ENCODE results near the gene OR52D1.

- TF ChIP-seq GATA2 (IDR thresholded peaks at IDR 0.05; ENCODE audit: low read depth, low read length) (no peak), GATA3 (IDR thresholded peaks at IDR 0.05; ENCODE audit: low read depth, low read length) (no peak)
Observed at GRCh38 chr11:5505363-5506048, 17.0 kb downstream of the OR52D1 start.

All from SH-SY5Y (cell line).